Measurements from ENCODE around the gene AP2A2. TPM values are rescaled to one million over a fixed set of nuclear protein-coding genes. Genes with fewer than 3 reads are reported as not detected.

The AP2A2 gene
- total RNA-seq, 1 experiment from 2014 or later = 29.6 TPM

GRCh38 chr11:1013631-1013935 is 87.9 kb downstream of the AP2A2 start:
- Histone ChIP-seq H3K27ac (ENCODE audit: low read length) (no peak overlapping the region), H3K9ac (ENCODE audit: low read length) (no peak overlapping the region), H3K79me2 (ENCODE audit: low read length) (no peaks in the 10 kb centered on the region), H3K9me2 (replicated peaks; ENCODE audit: low read length) (no peaks in the 10 kb centered on the region), H2AFZ (ENCODE audit: low read length) (no peak overlapping the region), H3F3A (ENCODE audit: low read length, unreplicated experiment) (no peaks in the 10 kb centered on the region), H3K36me3 (ENCODE audit: low read depth, low read length) (peaks cover 12% of the 10 kb centered on the region; the same call in 1 of the 2 replicates), H4K20me1 (ENCODE audit: low read length) (no peaks in the 10 kb centered on the region), H3K4me3 (ENCODE audit: low read length) (no peak overlapping the region), H3K9me3 (ENCODE audit: low read length) (0 out of 2 replicates have a peak, but pooled peaks cover 2% of the 10 kb centered on the region), H3K27me3 (ENCODE audit: low read length) (no peaks in the 10 kb centered on the region), H3K4me2 (ENCODE audit: low read length) (no peak overlapping the region), H3K4me1 (ENCODE audit: insufficient read depth, low read length) (no peaks in the 10 kb centered on the region)
- BruUV-seq (replicated peaks) = no TSS peak
- no peak for DNase-seq
- no peak for TF ChIP-seq EZH2 (IDR thresholded peaks at IDR 0.05; ENCODE audit: low read length, unreplicated experiment)
- no peak for TF ChIP-seq CTCF (conservative IDR thresholded peaks at IDR 0.05; ENCODE audit: low read depth, low read length)
- no peak for TF ChIP-seq EZH2phosphoT487 (IDR thresholded peaks at IDR 0.05; ENCODE audit: borderline replicate concordance, low read length)
- no peak for ATAC-seq
- ChIA-PET POLR2A (ENCODE audit: unreplicated experiment) (no interaction called here), CTCF (no interaction called here)
- intact Hi-C loops (cut with micrococcal nuclease) = no loop called here

GRCh38 chr11:1014276-1014675 is 88.6 kb downstream of the AP2A2 start:
- H3K27ac ChIP-seq (ENCODE audit: low read length) = no peak overlapping the region
- BruUV-seq (replicated peaks) = no TSS peak

More at GRCh38 chr11:1014276-1014675, 88.6 kb downstream of the AP2A2 start:
- ChIA-PET POLR2A (ENCODE audit: unreplicated experiment) (no interaction called here), CTCF (no interaction called here)
- no peak for ATAC-seq
- Histone ChIP-seq H3K79me2 (ENCODE audit: low read length) (no peaks in the 10 kb centered on the region), H3K9me2 (replicated peaks; ENCODE audit: low read length) (no peaks in the 10 kb centered on the region), H3K4me3 (ENCODE audit: low read length) (no peak overlapping the region), H3K9me3 (ENCODE audit: low read length) (0 out of 2 replicates have a peak, but pooled peaks cover 2% of the 10 kb centered on the region), H3K27me3 (ENCODE audit: low read length) (no peaks in the 10 kb centered on the region), H2AFZ (ENCODE audit: low read length) (no peak overlapping the region), H3K9ac (ENCODE audit: low read length) (no peak overlapping the region), H3K4me2 (ENCODE audit: low read length) (no peak overlapping the region), H3K36me3 (ENCODE audit: low read depth, low read length) (peaks cover 12% of the 10 kb centered on the region; the same call in 1 of the 2 replicates), H3F3A (ENCODE audit: low read length, unreplicated experiment) (no peaks in the 10 kb centered on the region), H4K20me1 (ENCODE audit: low read length) (no peaks in the 10 kb centered on the region), H3K4me1 (ENCODE audit: insufficient read depth, low read length) (no peaks in the 10 kb centered on the region)
- intact Hi-C loops (cut with micrococcal nuclease) = no loop called here
- TF ChIP-seq CTCF (conservative IDR thresholded peaks at IDR 0.05; ENCODE audit: low read depth, low read length) (no peak), EZH2phosphoT487 (IDR thresholded peaks at IDR 0.05; ENCODE audit: borderline replicate concordance, low read length) (no peak), EZH2 (IDR thresholded peaks at IDR 0.05; ENCODE audit: low read length, unreplicated experiment) (no peak)
- DNase-seq = no peak

Data from PC-3 (cell line).